ACC112 (cell line): ENCODE results near the gene TSPAN18.

Source experiments
- H2AFZ ChIP-seq: fragments of 200-600 bp; sonication (generic); one replicate; pipeline ENCODE4 v1.6.0; 2017; ENCODE audit warnings: antibody characterized with exemption, low read length; ENCODE audit not compliant: unreplicated experiment
- H3K27ac ChIP-seq: fragments of 200-600 bp; sonication (generic); 2 replicates; pipeline ENCODE4 v1.5.1; 2014; ENCODE audit warnings: low read depth, mild to moderate bottlenecking, antibody characterized with exemption, low read length, moderate library complexity
- H3K27me3 ChIP-seq: fragments of 200-600 bp; sonication (generic); 2 replicates; pipeline ENCODE4 v1.6.1; 2014; ENCODE audit warnings: mild to moderate bottlenecking, antibody characterized with exemption, low read length, moderate library complexity, mixed read lengths; ENCODE audit not compliant: insufficient read depth
- H3K36me3 ChIP-seq: fragments of 200-600 bp; sonication (generic); 2 replicates; pipeline ENCODE4 v1.6.1; 2016; ENCODE audit warnings: mild to moderate bottlenecking, antibody characterized with exemption, low read length, moderate library complexity, mixed read lengths; ENCODE audit not compliant: insufficient read depth
- H3K4me1 ChIP-seq: fragments of 200-600 bp; sonication (generic); one replicate; pipeline ENCODE4 v1.6.1; 2016; ENCODE audit warnings: low read length, mixed read lengths; ENCODE audit not compliant: insufficient read depth, unreplicated experiment, control insufficient read depth
- H3K4me3 ChIP-seq: fragments of 200-600 bp; sonication (generic); 2 replicates; pipeline ENCODE4 v1.5.1; 2014; ENCODE audit warnings: mild to moderate bottlenecking, low read depth, low read length
- H3K79me2 ChIP-seq: fragments of 200-600 bp; sonication (generic); one replicate; pipeline ENCODE4 v1.6.0; 2016; ENCODE audit warnings: low read length; ENCODE audit not compliant: control insufficient read depth, unreplicated experiment, insufficient read depth

Gene TSPAN18

GRCh38 chr11:44695169-44695833 lies 31.5 kb upstream of the TSPAN18 start:
- peaks cover 24% of the 10 kb centered on the region for H3K27me3 ChIP-seq
- H3K4me1 ChIP-seq: no peaks in the 10 kb centered on the region
- H3K27ac ChIP-seq: no peak overlapping the region
- H3K79me2 ChIP-seq: no peaks in the 10 kb centered on the region
- no peak overlapping the region for H2AFZ ChIP-seq
- no peak overlapping the region for H3K4me3 ChIP-seq
- no peaks in the 10 kb centered on the region for H3K36me3 ChIP-seq

GRCh38 chr11:44698252-44698912 lies 28.4 kb upstream of the TSPAN18 start:
- Histone ChIP-seq H3K27ac (no peak overlapping the region), H3K4me3 (no peak overlapping the region), H2AFZ (no peak overlapping the region), H3K79me2 (no peaks in the 10 kb centered on the region), H3K27me3 (peaks cover 32% of the 10 kb centered on the region), H3K4me1 (no peaks in the 10 kb centered on the region), H3K36me3 (no peaks in the 10 kb centered on the region)

- H3K4me3 ChIP-seq: no peak overlapping the region
- peaks cover 36% of the 10 kb centered on the region for H3K27me3 ChIP-seq
- H3K4me1 ChIP-seq: no peaks in the 10 kb centered on the region
- no peak overlapping the region for H2AFZ ChIP-seq
- no peaks in the 10 kb centered on the region for H3K79me2 ChIP-seq
- no peaks in the 10 kb centered on the region for H3K36me3 ChIP-seq
- H3K27ac ChIP-seq: no peak overlapping the region
Observed at GRCh38 chr11:44699497-44700408, 27.0 kb upstream of the TSPAN18 start.

- Histone ChIP-seq H2AFZ (no peak overlapping the region), H3K4me1 (no peaks in the 10 kb centered on the region)
Observed at GRCh38 chr11:44701276-44701675, 25.5 kb upstream of the TSPAN18 start.

GRCh38 chr11:44702889-44703288 lies 23.9 kb upstream of the TSPAN18 start:
- Histone ChIP-seq H3K27ac (no peak overlapping the region), H3K27me3 (peaks cover 33% of the 10 kb centered on the region), H3K79me2 (no peaks in the 10 kb centered on the region), H3K36me3 (no peaks in the 10 kb centered on the region), H3K4me1 (peaks cover 6% of the 10 kb centered on the region), H3K4me3 (no peak overlapping the region), H2AFZ (no peak overlapping the region)

More at GRCh38 chr11:44701276-44701675, 25.5 kb upstream of the TSPAN18 start:
- no peak overlapping the region for H3K4me3 ChIP-seq
- H3K79me2 ChIP-seq: no peaks in the 10 kb centered on the region
- peaks cover 36% of the 10 kb centered on the region for H3K27me3 ChIP-seq
- no peak overlapping the region for H3K27ac ChIP-seq
- H3K36me3 ChIP-seq: no peaks in the 10 kb centered on the region

GRCh38 chr11:44707094-44707493 lies 19.7 kb upstream of the TSPAN18 start:
- H2AFZ ChIP-seq: no peak overlapping the region
- H3K36me3 ChIP-seq: no peaks in the 10 kb centered on the region
- peaks cover 6% of the 10 kb centered on the region; the same call in 1 of the 2 replicates for H3K27me3 ChIP-seq
- H3K4me3 ChIP-seq: no peak overlapping the region
- no peaks in the 10 kb centered on the region for H3K79me2 ChIP-seq
- no peak overlapping the region for H3K27ac ChIP-seq
- peaks cover 40% of the 10 kb centered on the region for H3K4me1 ChIP-seq

- no peak overlapping the region for H3K4me3 ChIP-seq
- peaks cover 5% of the 10 kb centered on the region; the same call in 1 of the 2 replicates for H3K27me3 ChIP-seq
- no peaks in the 10 kb centered on the region for H3K36me3 ChIP-seq
- no peak overlapping the region for H2AFZ ChIP-seq
- no peaks in the 10 kb centered on the region for H3K79me2 ChIP-seq
- H3K27ac ChIP-seq: no peak overlapping the region
- H3K4me1 ChIP-seq: peaks cover 40% of the 10 kb centered on the region
Observed at GRCh38 chr11:44708009-44708408, 18.8 kb upstream of the TSPAN18 start.

GRCh38 chr11:44708523-44709280 lies 18.1 kb upstream of the TSPAN18 start:
- Histone ChIP-seq H3K4me1 (peaks cover 40% of the 10 kb centered on the region), H3K27me3 (peaks cover 7% of the 10 kb centered on the region), H3K27ac (0 out of 2 replicates have a peak overlapping the region, but pooled peaks have one; percentile 1), H2AFZ (no peak overlapping the region), H3K36me3 (no peaks in the 10 kb centered on the region), H3K79me2 (no peaks in the 10 kb centered on the region), H3K4me3 (no peak overlapping the region)

- H3K79me2 ChIP-seq: no peaks in the 10 kb centered on the region
- H3K36me3 ChIP-seq: no peaks in the 10 kb centered on the region
- peaks cover 3% of the 10 kb centered on the region for H3K27me3 ChIP-seq
- no peak overlapping the region for H3K27ac ChIP-seq
- H3K4me1 ChIP-seq: peaks cover 40% of the 10 kb centered on the region
- no peak overlapping the region for H3K4me3 ChIP-seq
- no peak overlapping the region for H2AFZ ChIP-seq
Observed at GRCh38 chr11:44709281-44709562, 17.5 kb upstream of the TSPAN18 start.

GRCh38 chr11:44709966-44710365 lies 16.8 kb upstream of the TSPAN18 start:
- peaks cover 5% of the 10 kb centered on the region; the same call in 1 of the 2 replicates for H3K27me3 ChIP-seq
- no peaks in the 10 kb centered on the region for H3K36me3 ChIP-seq
- H2AFZ ChIP-seq: no peak overlapping the region
- H3K27ac ChIP-seq: no peak overlapping the region
- H3K4me3 ChIP-seq: no peak overlapping the region
- peaks cover 40% of the 10 kb centered on the region for H3K4me1 ChIP-seq
- no peaks in the 10 kb centered on the region for H3K79me2 ChIP-seq
